Osteoblast (primary cell): ENCODE data around the gene MEFV. TPM values are rescaled to one million over a fixed set of nuclear protein-coding genes. Genes with fewer than 3 reads are reported as not detected.

ENCODE experiments used
- DNase-seq: peaks from one replicate; pipeline ENCODE4 v3.0.0; 2011; ENCODE audit warnings: low spot score, mixed read lengths; ENCODE audit not compliant: insufficient read length; ENCODE audit errors: missing footprints
- H2AFZ ChIP-seq: 2 replicates; pipeline ENCODE4 v1.6.0; 2011; ENCODE audit warnings: mild to moderate bottlenecking, low read length
- H3K27ac ChIP-seq: 2 replicates; pipeline ENCODE4 v1.5.1; 2011; ENCODE audit warnings: mild to moderate bottlenecking, low read depth, low read length, moderate library complexity
- H3K27me3 ChIP-seq: 2 replicates; pipeline ENCODE4 v1.6.0; 2012; ENCODE audit warnings: mild to moderate bottlenecking, control low read depth, inconsistent platforms, low read length, moderate library complexity; ENCODE audit not compliant: insufficient read depth
- H3K36me3 ChIP-seq: 2 replicates; pipeline ENCODE4 v1.5.1; 2011; ENCODE audit warnings: mild to moderate bottlenecking, low read length, control low read depth, moderate library complexity; ENCODE audit not compliant: insufficient read depth
- H3K4me1 ChIP-seq: 2 replicates; pipeline ENCODE4 v1.5.1; 2011; ENCODE audit warnings: mild to moderate bottlenecking, low read length, control low read depth, moderate library complexity; ENCODE audit not compliant: insufficient read depth
- H3K4me2 ChIP-seq: 2 replicates; pipeline ENCODE4 v1.6.0; 2011; ENCODE audit warnings: mild to moderate bottlenecking, low read length; ENCODE audit not compliant: insufficient read depth
- H3K4me3 ChIP-seq: fragments of 200-600 bp; sonication (generic); 3 replicates; pipeline ENCODE4 v1.5.1; 2012; ENCODE audit warnings: mild to moderate bottlenecking, low read length, inconsistent platforms; ENCODE audit not compliant: insufficient read depth
- H3K79me2 ChIP-seq: 2 replicates; pipeline ENCODE4 v1.6.0; 2012; ENCODE audit warnings: mild to moderate bottlenecking, low read length, control low read depth, inconsistent platforms; ENCODE audit not compliant: insufficient read depth
- H3K9me3 ChIP-seq: 2 replicates; pipeline ENCODE4 v1.5.1; 2011; ENCODE audit warnings: low read depth, low read length, control low read depth
- H4K20me1 ChIP-seq: 2 replicates; pipeline ENCODE4 v1.6.0; 2012; ENCODE audit warnings: mild to moderate bottlenecking, low read length, control low read depth; ENCODE audit not compliant: insufficient read depth
- CTCF ChIP-seq: IDR thresholded peaks from 2 replicates; pipeline ENCODE4 v1.5.1; 2011; ENCODE audit warnings: mild to moderate bottlenecking, low read depth, low read length, moderate library complexity; ENCODE audit errors: extremely low read depth
- total RNA-seq: library from RNA; depleted of rRNA; stranded (reverse); fragments of >200 nt; gene quantifications from 2 replicates; pipeline ENCODE4 v1.2.3, GENCODE V29; 2012

Gene MEFV
- total RNA-seq, 1 donor = under 0.01 TPM

GRCh38 chr16:3220839-3221238 lies 35.6 kb downstream of the MEFV start:
- DNase-seq = no peak
- H3K9me3 ChIP-seq = peaks cover 38% of the 10 kb centered on the region
- H3K4me3 ChIP-seq = no peak overlapping the region
- no peaks in the 10 kb centered on the region for H3K79me2 ChIP-seq
- TF ChIP-seq CTCF = no peak
- no peak overlapping the region for H2AFZ ChIP-seq
- H3K27ac ChIP-seq = no peak overlapping the region
- no peaks in the 10 kb centered on the region for H3K27me3 ChIP-seq
- H3K36me3 ChIP-seq = peaks cover 28% of the 10 kb centered on the region
- H4K20me1 ChIP-seq = no peaks in the 10 kb centered on the region
- no peak overlapping the region for H3K4me2 ChIP-seq
- no peaks in the 10 kb centered on the region for H3K4me1 ChIP-seq

GRCh38 chr16:3216263-3216640 lies 40.2 kb downstream of the MEFV start:
- no peak for TF ChIP-seq CTCF
- peaks cover 2% of the 10 kb centered on the region for H3K9me3 ChIP-seq
- no peaks in the 10 kb centered on the region for H4K20me1 ChIP-seq
- H3K4me1 ChIP-seq = no peaks in the 10 kb centered on the region
- no peak overlapping the region for H3K4me2 ChIP-seq
- no peak for DNase-seq
- no peak overlapping the region for H3K27ac ChIP-seq
- H3K4me3 ChIP-seq = no peak overlapping the region
- no peaks in the 10 kb centered on the region for H3K79me2 ChIP-seq
- H3K27me3 ChIP-seq = no peaks in the 10 kb centered on the region
- no peak overlapping the region for H2AFZ ChIP-seq
- no peaks in the 10 kb centered on the region for H3K36me3 ChIP-seq

- H3K79me2 ChIP-seq = no peaks in the 10 kb centered on the region
- H3K36me3 ChIP-seq = no peaks in the 10 kb centered on the region
- H3K4me1 ChIP-seq = no peaks in the 10 kb centered on the region
- H4K20me1 ChIP-seq = no peaks in the 10 kb centered on the region
- H3K4me3 ChIP-seq = no peak overlapping the region
- H3K9me3 ChIP-seq = no peaks in the 10 kb centered on the region
- H3K27ac ChIP-seq = no peak overlapping the region
- H2AFZ ChIP-seq = no peak overlapping the region
- peak; percentile 58 for DNase-seq
- H3K4me2 ChIP-seq = no peak overlapping the region
- H3K27me3 ChIP-seq = no peaks in the 10 kb centered on the region
- no peak for TF ChIP-seq CTCF
These were observed 40.7 kb downstream of the MEFV start for GRCh38 chr16:3215601-3216262.

DNA sequence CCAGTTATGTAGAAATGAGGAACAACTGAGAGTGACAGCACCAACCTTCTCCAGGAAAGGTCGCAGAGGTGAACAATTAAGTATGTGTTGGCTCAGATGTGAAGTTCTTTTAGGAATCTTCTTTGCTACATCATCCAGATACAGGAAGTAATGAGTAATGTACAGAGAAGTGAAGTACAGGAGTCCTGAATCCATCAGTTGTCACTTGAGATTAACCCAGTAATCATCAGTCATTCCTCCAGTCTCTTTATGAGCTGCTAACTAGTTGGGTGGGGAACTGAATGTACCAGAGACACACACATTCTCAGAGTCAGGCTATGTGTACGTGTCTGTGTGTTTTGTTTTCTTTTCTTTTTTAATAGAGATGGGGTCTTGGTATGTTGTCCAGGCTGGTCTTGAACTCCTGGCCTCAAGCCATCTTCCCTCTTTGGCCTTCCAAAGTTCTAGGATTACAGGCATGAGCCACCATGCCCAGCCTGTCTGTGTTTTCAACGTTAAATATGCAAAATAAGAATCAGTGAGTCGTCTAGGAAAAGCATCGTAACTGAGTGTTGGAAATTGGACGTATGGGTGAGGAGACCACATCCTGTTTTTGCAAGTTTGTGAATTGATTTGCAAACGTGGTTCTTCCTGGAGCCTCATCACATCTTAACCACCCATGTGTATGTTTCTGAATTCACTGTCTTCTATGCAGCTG lies 41.4 kb downstream of the MEFV start:
- TF ChIP-seq CTCF = no peak
- Histone ChIP-seq H3K4me3 (no peak overlapping the region), H3K27me3 (no peaks in the 10 kb centered on the region), H3K27ac (no peak overlapping the region), H2AFZ (no peak overlapping the region), H3K9me3 (no peaks in the 10 kb centered on the region), H3K79me2 (no peaks in the 10 kb centered on the region), H4K20me1 (no peaks in the 10 kb centered on the region), H3K36me3 (no peaks in the 10 kb centered on the region), H3K4me2 (no peak overlapping the region), H3K4me1 (no peaks in the 10 kb centered on the region)
- peak; percentile 34 for DNase-seq
